ENCODE data around the gene TRMT44. TPM values are rescaled to one million over a fixed set of nuclear protein-coding genes. Genes with fewer than 3 reads are reported as not detected.

The TRMT44 gene
- total RNA-seq, 4 donors from 2014 or later, result 9.1 to 37.1 (median 22.5) TPM

GRCh38 chr4:8407756-8408155 is 32.8 kb upstream of the TRMT44 start:
- TF ChIP-seq, protein P1, sequence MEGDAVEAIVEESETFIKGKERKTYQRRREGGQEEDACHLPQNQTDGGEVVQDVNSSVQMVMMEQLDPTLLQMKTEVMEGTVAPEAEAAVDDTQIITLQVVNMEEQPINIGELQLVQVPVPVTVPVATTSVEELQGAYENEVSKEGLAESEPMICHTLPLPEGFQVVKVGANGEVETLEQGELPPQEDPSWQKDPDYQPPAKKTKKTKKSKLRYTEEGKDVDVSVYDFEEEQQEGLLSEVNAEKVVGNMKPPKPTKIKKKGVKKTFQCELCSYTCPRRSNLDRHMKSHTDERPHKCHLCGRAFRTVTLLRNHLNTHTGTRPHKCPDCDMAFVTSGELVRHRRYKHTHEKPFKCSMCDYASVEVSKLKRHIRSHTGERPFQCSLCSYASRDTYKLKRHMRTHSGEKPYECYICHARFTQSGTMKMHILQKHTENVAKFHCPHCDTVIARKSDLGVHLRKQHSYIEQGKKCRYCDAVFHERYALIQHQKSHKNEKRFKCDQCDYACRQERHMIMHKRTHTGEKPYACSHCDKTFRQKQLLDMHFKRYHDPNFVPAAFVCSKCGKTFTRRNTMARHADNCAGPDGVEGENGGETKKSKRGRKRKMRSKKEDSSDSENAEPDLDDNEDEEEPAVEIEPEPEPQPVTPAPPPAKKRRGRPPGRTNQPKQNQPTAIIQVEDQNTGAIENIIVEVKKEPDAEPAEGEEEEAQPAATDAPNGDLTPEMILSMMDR (IDR thresholded peaks at IDR 0.05; ENCODE audit: low read depth), result no peak

DNA sequence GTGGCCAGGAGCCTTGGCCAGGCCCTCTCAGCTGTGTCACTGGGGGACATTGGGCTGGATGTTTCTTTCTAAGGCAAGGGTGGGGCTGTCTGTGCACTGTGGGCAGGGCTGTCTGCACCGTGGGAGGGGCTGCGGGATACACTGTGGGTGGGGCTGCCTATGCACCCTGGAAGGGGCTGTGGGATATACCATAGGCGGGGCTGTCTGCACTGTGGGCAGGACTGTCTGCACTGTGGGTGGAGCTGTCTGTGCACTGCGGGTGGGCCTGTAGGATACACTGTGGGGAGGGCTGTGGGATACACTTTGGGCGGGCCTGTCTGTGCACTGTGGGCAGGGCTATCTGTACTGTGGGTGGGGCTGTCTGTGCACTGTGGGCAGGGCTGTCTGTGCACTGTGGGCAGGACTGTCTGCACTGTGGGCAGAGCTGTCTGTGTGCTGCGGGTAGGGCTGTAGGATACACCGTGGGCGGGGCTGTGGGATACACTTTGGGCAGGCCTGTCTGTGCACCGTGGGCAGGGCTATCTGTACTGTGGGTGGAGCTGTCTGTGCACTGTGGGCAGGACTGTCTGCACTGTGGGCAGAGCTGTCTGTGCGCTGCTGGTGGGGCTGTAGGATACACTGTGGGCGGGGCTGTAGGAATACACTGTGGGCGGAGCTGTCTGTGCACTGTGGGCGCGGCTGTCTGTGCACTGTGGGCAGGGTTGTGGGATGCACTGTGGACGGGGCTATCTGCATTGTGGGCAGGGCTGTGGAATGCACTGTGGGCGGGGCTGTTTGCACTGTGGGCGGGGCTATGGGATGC is 31.1 kb upstream of the TRMT44 start:
- TF ChIP-seq, protein P1 (IDR thresholded peaks at IDR 0.05; ENCODE audit: low read depth), result no peak

DNA sequence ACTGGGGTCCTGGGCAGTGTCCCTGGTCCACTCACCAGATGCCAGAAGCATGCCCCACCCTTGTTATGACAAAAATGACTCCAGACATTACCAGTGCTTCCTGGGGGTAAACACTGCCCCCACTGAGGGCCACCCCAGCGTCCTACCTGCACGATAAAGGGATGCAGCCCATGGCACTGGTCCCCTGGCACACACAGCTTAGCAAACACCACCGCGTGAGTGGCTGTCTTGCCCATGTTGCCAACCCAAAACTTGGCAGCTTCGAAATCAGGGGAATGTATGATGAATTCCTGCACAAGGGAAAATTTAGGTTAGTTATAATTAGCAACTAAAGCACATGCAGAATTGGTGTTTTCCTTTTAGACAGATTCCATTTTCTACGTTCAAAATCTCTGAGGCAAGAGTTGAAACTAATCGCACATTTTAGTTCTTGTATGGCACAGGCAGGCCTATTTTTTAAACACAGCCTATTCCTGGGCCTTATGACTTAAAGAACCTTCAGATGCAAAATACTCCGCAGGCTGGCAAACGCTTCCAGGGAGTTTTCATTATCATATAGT is 30.4 kb upstream of the TRMT44 start:
- TF ChIP-seq, protein P1 (IDR thresholded peaks at IDR 0.05; ENCODE audit: low read depth), result no peak

GRCh38 chr4:8410641-8411271 is 29.8 kb upstream of the TRMT44 start:
- TF ChIP-seq, protein P1 (IDR thresholded peaks at IDR 0.05; ENCODE audit: low read depth), result no peak

DNA sequence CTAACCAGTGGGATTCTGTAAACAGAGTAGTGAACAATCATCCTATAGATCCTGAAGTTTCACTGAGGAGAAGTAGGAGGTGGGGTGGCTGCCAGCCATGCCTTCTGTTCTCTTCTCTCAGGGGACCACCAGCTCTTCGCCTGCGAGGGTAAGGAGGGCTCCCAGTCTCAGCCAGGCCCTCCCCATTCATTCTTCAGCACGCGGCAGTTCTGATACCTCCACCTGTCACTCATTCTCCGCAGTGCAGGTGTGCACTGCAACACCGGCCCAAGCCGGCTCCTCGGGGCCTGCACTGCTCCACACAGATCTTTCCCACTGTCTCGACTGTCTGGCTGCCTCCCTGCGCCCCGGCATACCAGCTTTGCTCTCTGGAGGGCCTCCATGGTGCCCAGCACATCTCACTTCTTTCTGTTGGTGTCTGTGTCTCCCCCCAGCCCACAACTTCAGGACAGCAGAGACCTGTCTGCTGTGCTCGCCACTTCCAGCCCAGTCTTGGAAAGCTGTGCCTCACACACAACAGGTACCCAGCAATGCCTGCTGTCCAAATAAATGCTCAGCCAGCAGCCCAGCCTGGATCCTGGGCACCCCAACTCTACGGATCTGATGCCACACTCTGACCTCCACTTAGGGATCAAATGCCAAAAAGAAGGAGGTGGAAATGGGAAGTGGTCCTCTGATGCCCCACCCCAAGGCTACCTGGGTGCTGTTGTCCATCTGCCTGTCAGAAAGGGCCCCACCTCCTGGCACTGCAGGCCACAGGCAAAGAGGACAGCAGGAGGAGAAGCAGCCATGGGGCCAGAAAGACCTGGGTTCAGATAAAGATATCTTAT is 29.0 kb upstream of the TRMT44 start:
- TF ChIP-seq, protein P1 (IDR thresholded peaks at IDR 0.05; ENCODE audit: low read depth), result no peak

GRCh38 chr4:8412288-8412687 is 28.3 kb upstream of the TRMT44 start:
- TF ChIP-seq, protein P1 (IDR thresholded peaks at IDR 0.05; ENCODE audit: low read depth), result no peak
